ENCODE results near the gene BRWD1.
"Not testable (repeated sequence)": the region's sequence is repeated elsewhere in the genome, so short reads cannot be mapped to it uniquely, and the experiment has no call there.

BRWD1 gene

GRCh38 chr21:39281207-39281606 lies 32.2 kb downstream of the BRWD1 start:
- no peak for DNase-seq

GRCh38 chr21:39269620-39270019 lies 43.8 kb downstream of the BRWD1 start:
- DNase-seq = no peak

GRCh38 chr21:39265603-39266002 lies 47.8 kb downstream of the BRWD1 start:
- no peak for DNase-seq

DNA sequence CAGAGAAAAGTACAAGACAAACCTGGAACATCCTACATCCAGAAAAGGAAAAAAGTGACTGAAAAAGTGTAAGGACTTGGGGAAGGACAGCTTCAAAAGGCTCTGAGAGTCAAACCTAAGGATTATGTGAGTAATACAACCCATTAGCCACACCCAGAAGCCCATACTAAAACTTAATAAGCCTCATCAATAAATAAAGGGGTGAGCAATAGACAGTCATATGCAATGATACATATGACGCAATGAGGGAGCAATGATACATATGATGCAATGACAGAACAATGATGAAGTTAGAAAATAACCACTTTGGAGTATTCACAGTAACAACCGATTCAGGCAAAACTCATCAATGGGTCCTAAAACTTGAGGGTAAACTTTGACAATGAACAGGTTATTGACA lies 50.1 kb downstream of the BRWD1 start:
- DNase-seq = no peak

DNA sequence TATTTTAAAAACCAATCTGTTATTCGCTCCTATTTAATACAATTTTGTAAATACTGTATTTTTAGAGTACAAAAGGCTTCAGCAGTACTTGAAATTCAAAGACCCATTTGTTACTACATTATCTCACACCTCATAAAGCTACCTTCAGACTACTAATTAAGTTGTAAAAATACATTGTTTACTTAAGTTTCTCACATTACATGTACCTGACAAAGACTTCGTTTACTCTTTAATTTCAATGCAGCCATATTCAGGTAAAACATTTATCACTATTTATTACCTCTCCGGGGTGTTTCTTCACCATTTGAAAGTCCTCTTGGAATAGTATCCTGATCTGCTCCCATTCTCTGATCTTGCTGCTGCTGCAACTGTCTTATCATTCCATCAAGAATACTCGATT lies 55.2 kb downstream of the BRWD1 start:
- no peak for DNase-seq

GRCh38 chr21:39251326-39251725 lies 62.1 kb downstream of the BRWD1 start:
- DNase-seq = no peak

GRCh38 chr21:39238275-39238674 lies 75.2 kb downstream of the BRWD1 start:
- no peak for DNase-seq

GRCh38 chr21:39232861-39233291 lies 80.6 kb downstream of the BRWD1 start:
- DNase-seq = no peak

- DNase-seq = no peak
Measured at GRCh38 chr21:39224930-39225329, 88.5 kb downstream of the BRWD1 start.

DNA sequence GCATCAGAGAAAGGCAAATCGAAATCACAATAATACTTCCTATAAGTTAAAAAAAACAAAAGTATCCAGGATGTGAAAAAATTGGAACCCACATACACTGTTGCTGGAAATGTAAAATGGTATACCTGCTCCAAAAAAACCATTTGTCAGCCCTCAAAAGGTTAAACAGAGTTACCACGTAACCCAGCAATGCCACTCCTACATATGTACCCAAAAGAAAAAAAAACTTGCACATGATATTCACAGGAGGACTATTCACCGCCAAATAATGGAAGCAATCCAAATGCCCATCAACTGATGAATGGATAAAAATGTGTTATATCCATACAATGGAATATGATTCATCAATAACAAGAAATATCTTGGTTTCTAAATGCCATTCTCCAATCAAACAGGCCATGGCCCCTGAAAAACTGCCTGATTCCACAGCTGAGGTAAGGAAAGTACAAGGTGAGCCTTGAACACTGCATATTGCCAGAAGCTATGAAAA lies 91.4 kb downstream of the BRWD1 start:
- DNase-seq = no peak

GRCh38 chr21:39221282-39221996 lies 92.0 kb downstream of the BRWD1 start:
- DNase-seq = no peak

DNA sequence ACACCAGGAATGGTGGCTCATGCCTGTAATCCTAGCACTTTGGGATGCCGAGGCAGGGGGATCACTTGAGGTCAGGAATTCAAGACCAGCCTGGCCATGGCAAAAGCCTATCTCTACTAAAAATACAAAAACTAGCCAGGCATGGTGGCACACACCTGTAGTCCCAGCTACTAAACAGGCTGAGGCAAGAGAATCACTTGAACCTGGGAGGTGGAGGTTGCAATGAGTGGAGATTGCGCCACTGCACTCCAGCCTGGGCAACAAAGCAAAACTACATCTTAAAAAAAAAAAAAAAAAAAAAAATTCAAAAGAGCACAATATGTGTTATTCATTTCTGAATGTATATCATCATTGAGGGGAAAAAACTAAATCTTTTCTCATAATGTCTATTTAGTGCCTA lies 92.6 kb downstream of the BRWD1 start:
- DNase-seq = not testable (repeated sequence)

DNA sequence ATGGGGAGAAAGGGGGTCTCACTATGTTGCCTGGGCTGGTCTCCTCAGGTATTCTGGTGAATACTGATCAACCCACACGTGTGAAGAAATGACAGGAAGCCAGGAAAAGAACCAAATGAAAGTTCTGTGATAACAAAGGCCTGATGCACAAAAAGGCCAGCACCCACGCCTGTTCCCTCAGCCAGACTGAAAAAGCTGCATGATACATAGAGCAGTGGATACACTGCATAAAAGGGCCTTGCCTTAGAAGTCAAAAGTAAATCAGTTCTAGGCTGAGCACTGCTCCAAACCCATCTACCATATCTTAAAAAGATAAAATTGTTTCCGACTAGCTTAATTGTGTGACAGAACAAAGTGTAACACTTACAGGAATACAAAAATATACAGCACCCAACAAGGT lies 93.3 kb downstream of the BRWD1 start:
- no peak for DNase-seq

DNA sequence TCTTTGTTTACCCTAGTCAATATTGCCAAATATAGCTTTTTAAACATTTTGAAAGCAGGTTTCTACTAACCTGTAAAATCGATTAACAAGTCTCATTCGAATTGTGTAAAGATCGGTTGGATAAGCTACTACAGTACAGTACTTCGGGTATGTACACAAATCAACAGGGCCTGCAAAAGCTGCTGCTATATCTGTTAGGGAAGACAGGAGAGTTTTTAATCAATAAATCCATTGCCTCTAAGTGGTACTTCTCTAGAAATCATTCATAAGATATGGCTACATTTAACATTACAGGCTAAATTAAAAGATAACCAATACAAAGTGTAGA lies 95.4 kb downstream of the BRWD1 start:
- no peak for DNase-seq

DNA sequence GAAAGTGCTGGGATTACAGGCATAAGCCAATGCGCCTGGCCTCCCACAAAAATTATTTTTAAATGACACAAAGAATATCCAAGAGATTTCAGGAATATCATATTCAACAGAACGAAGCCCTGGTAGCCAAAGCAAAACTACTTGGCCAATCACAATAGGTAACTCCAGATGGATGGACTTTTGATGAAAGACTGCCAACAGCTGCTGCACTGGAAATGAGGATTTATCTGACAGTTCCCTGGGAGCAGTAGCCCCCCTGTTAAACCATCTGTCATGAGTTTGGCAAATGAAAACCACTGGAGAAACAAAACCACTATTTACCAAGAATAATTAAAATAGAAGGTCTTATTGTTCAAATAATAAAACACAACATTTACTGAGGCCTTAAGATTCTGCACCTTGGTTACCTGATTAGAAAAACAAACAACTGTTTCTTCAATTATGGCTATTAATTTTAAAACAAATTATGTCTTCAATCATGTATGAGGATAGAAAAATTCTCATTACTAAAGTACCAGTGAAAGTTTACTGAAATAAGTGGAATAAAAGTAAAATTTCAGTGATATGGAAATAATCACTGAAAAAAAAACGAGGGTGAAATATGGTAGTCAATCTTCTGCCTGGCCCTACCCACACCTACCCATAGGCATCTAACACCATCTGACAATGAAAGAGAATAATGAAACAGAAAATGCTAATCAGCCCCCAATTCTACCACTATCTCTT lies 95.9 kb downstream of the BRWD1 start:
- DNase-seq = no peak

GRCh38 chr21:39216290-39216689 lies 97.1 kb downstream of the BRWD1 start:
- no peak for DNase-seq

- no peak for DNase-seq
Measured at GRCh38 chr21:39215078-39215477, 98.4 kb downstream of the BRWD1 start.

GRCh38 chr21:39209334-39209688 lies 104.1 kb downstream of the BRWD1 start:
- no peak for DNase-seq

GRCh38 chr21:39208624-39209333 lies 104.7 kb downstream of the BRWD1 start:
- DNase-seq = no peak

DNA sequence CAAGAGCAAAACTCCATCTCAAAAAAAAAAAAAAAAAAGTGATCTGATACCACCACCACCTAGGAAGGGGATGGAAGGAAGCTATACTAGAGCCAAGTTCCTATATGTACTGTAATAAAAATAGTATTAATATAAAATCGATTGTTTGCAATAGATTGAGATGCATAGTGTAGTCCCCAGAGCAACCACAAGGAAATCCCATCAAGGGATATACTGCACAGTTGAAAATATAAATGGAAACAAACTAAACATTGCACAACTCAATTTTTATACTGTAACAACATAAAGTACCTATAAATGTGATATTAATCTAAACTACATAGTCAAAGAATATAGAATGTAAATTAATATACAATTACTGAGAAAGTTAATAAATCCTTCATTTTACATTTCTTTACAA lies 109.3 kb downstream of the BRWD1 start:
- no peak for DNase-seq

GRCh38 chr21:39198800-39199199 lies 114.6 kb downstream of the BRWD1 start:
- no peak for DNase-seq

- no peak for DNase-seq
Measured at GRCh38 chr21:39197448-39198233, 115.8 kb downstream of the BRWD1 start.

DNA sequence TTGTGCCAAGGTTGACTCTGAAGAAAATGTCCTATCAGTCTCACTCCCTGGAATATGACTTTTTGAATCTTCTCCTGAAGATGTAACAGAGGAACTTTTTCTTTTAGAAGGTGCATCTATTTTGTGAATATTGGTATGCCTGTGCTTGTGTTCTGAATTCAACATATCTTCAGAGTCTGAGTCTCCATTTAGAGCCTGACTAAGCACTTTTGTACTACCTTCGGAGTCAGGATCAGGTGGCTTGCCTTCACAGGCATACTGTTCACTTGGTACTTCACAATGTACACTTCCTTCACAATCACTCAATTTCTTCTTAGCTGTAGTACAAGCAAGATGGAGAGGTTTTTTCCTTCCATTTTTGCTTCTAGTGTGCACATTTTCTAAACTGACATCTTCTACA lies 116.6 kb downstream of the BRWD1 start:
- no peak for DNase-seq
